Measurements from ENCODE around the gene LIMS3. TPM values are rescaled to one million over a fixed set of nuclear protein-coding genes. Genes with fewer than 3 reads are reported as not detected.
"Not testable (repeated sequence)": the region's sequence is repeated elsewhere in the genome, so short reads cannot be mapped to it uniquely, and the experiment has no call there.

LIMS3 gene, protein sequence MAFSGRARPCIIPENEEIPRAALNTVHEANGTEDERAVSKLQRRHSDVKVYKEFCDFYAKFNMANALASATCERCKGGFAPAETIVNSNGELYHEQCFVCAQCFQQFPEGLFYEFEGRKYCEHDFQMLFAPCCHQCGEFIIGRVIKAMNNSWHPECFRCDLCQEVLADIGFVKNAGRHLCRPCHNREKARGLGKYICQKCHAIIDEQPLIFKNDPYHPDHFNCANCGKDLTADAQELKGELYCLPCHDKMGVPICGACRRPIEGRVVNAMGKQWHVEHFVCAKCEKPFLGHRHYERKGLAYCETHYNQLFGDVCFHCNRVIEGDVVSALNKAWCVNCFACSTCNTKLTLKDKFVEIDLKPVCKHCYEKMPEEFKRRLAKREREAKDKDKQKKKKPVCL
- total RNA-seq: 1 to 10 TPM; 1.4 to 1.6 TPM
- polyA plus RNA-seq (2013, experiment 1 of 2): not detected
- 0.29 TPM for polyA plus RNA-seq (2013, experiment 2 of 2)
- long read RNA-seq, experiment 1: 0 reads
- long read RNA-seq, experiment 2: 0 reads
- long read RNA-seq, experiment 3: 0 reads
- long read RNA-seq, experiment 4: 0 reads

DNA sequence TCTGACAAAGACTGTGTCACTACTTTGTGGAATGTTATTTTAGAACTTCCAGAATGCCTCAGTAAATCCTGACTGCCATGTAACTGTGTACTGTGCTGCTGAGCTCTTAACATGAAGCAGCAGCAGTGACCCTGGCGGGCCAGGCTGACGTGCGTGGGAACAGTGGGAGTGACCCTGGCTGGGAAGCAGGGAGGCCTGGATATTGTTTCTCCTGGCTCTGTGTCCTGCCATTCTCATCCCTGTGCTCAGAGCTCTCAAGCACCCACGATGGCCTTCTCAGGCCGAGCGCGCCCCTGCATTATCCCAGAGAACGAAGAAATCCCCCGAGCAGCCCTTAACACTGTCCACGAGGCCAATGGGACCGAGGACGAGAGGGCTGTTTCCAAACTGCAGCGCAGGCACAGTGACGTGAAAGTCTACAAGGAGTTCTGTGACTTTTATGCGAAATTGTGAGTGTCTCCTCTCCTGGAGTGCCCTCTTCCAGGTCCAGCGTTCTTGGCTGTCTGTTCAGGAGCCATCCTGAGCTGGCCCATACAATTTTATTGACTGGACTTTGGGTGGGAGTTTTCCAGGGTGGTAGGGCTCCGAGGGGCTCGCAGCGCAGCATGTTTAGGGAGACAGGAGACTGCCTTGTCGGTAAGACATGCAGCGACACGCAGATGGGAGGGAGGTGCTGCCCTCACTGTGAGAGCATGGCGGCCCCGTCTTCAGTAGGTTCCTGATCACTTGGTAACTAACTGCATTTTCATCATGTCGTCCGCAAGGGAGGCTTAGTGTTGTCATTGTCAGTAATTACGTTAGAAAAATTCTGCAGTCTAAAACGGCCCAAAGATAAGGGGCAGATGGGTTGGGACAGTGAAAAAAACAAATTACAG, at the start of gene LIMS3:
LIMS3 (plus strand) TSS at position 227 of the 875 bp plus-strand sequence; CDS start at position 268, 41 bp downstream.
- not testable (repeated sequence) for H3K4me1 ChIP-seq (ENCODE audit: control insufficient read depth, insufficient read depth, low read length); H3K4me1 Mint-ChIP-seq; H3K9ac ChIP-seq (ENCODE audit: extremely low read depth, low read length, poor library complexity, severe bottlenecking); H3K9me3 ChIP-seq (ENCODE audit: control insufficient read depth, low read length); H3K27me3 ChIP-seq (ENCODE audit: control insufficient read depth, insufficient read depth, low read length, poor library complexity, severe bottlenecking); H3K9me3 Mint-ChIP-seq; H3K36me3 Mint-ChIP-seq (ENCODE audit: low read depth); H3K27ac Mint-ChIP-seq; H3K27ac ChIP-seq (ENCODE audit: low read depth, low read length); DNase-seq; H3K36me3 ChIP-seq (ENCODE audit: control insufficient read depth, insufficient read depth, low read length); H3K4me3 Mint-ChIP-seq; H3K4me3 ChIP-seq (ENCODE audit: low read length); H3K27me3 Mint-ChIP-seq (ENCODE audit: insufficient read depth)
- WGBS, 2 experiments (ENCODE audit: insufficient coverage in 1 of 2, insufficient read length in 1 of 2): no CpG with 5 or more reads among the region's 28 CpGs

DNA sequence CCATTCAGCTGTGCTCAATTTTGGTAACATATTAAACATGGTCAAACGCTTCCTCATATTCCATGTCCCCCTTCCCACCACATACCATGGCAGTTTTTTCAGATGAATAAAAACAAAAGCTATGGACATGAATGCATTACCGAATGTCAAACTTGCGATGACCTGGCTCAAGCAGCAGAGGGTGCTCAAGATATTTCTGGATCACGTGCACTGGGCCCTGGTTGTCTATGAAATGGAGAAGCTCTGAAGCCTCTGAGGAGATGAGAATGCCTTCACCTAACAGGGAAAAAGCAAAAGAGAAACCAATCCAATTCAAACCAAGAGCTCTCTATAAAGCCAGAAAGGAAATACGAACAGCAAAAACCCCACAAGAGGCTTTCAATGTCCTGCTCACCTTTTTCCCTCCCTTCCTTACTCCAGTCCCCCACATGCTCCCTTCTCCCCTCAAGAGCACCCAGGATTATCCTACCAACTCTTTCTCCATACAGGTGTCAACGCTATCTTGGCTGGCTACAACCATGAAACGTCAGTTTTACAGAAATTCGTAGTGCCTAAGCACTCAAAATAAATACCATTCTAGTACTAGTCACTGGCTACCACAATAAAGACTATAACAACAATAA, 27.2 kb upstream of the LIMS3 start:
- H3K4me1 Mint-ChIP-seq; H3K4me3 ChIP-seq (ENCODE audit: low read length); H3K4me3 Mint-ChIP-seq; H3K27ac ChIP-seq (ENCODE audit: low read depth, low read length); H3K36me3 ChIP-seq (ENCODE audit: control insufficient read depth, insufficient read depth, low read length); DNase-seq; H3K9me3 Mint-ChIP-seq; H3K36me3 Mint-ChIP-seq (ENCODE audit: low read depth); H3K27ac Mint-ChIP-seq; H3K4me1 ChIP-seq (ENCODE audit: control insufficient read depth, insufficient read depth, low read length); H3K27me3 ChIP-seq (ENCODE audit: control insufficient read depth, insufficient read depth, low read length, poor library complexity, severe bottlenecking); H3K9ac ChIP-seq (ENCODE audit: extremely low read depth, low read length, poor library complexity, severe bottlenecking); H3K9me3 ChIP-seq (ENCODE audit: control insufficient read depth, low read length); H3K27me3 Mint-ChIP-seq (ENCODE audit: insufficient read depth): not testable (repeated sequence)
- WGBS, 2 experiments (ENCODE audit: insufficient coverage in 1 of 2, insufficient read length in 1 of 2): no CpG with 5 or more reads among the region's 8 CpGs

DNA sequence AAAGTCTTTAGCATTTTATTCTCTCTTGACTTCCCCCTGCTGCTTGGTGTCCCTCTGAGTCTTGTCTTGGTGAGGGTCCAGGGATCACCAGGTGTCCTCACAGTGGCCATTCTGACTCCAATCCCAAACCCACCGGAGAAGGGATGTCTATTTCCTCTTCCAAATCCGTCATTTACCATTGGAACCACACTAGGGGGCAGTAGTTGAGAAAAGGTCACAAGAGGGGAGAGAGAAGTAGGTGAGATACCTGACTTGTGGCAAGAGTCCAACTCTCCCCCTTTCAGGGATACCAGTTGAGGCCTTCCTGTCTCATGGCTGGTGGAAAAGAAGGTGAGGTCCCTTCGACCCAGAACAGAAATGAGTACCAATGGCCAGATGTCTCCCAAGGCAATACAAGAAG, 21.9 kb upstream of the LIMS3 start:
- not testable (repeated sequence) for H3K4me3 Mint-ChIP-seq; H3K36me3 Mint-ChIP-seq (ENCODE audit: low read depth); DNase-seq; H3K9me3 Mint-ChIP-seq; H3K4me3 ChIP-seq (ENCODE audit: low read length); H3K27ac Mint-ChIP-seq; H3K9me3 ChIP-seq (ENCODE audit: control insufficient read depth, low read length); H3K36me3 ChIP-seq (ENCODE audit: control insufficient read depth, insufficient read depth, low read length); H3K4me1 ChIP-seq (ENCODE audit: control insufficient read depth, insufficient read depth, low read length); H3K9ac ChIP-seq (ENCODE audit: extremely low read depth, low read length, poor library complexity, severe bottlenecking); H3K27ac ChIP-seq (ENCODE audit: low read depth, low read length); H3K27me3 Mint-ChIP-seq (ENCODE audit: insufficient read depth); H3K4me1 Mint-ChIP-seq; H3K27me3 ChIP-seq (ENCODE audit: control insufficient read depth, insufficient read depth, low read length, poor library complexity, severe bottlenecking)
- WGBS, 2 experiments (ENCODE audit: insufficient coverage in 1 of 2, insufficient read length in 1 of 2): no CpG with 5 or more reads among the region's 3 CpGs

DNA sequence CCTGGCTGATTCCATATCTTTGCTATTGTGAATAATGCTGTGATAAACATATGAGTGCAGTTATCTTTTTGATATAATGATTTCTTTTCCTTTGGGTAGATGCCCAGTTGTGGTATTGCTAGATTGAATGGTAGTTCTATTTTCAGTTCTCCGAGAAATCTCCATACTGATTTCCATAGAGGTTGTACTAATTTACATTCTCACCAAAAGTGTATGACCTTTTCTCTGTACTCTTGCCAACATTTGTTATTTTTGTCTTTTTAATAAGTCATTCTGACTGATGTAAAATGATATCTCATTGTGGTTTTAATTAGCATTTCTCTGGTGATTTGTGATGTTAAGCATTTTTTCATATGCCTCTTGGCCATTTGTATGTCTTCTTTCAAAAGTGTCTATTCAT, 16.4 kb upstream of the LIMS3 start:
- not testable (repeated sequence) for H3K4me3 Mint-ChIP-seq; H3K9ac ChIP-seq (ENCODE audit: extremely low read depth, low read length, poor library complexity, severe bottlenecking); H3K4me1 ChIP-seq (ENCODE audit: control insufficient read depth, insufficient read depth, low read length); DNase-seq; H3K4me1 Mint-ChIP-seq; H3K27me3 Mint-ChIP-seq (ENCODE audit: insufficient read depth); H3K27me3 ChIP-seq (ENCODE audit: control insufficient read depth, insufficient read depth, low read length, poor library complexity, severe bottlenecking); H3K27ac ChIP-seq (ENCODE audit: low read depth, low read length); H3K9me3 ChIP-seq (ENCODE audit: control insufficient read depth, low read length); H3K36me3 ChIP-seq (ENCODE audit: control insufficient read depth, insufficient read depth, low read length); H3K27ac Mint-ChIP-seq; H3K36me3 Mint-ChIP-seq (ENCODE audit: low read depth); H3K9me3 Mint-ChIP-seq; H3K4me3 ChIP-seq (ENCODE audit: low read length)
- WGBS, 2 experiments (ENCODE audit: insufficient coverage in 1 of 2, insufficient read length in 1 of 2): no CpG with 5 or more reads among the region's 1 CpG

DNA sequence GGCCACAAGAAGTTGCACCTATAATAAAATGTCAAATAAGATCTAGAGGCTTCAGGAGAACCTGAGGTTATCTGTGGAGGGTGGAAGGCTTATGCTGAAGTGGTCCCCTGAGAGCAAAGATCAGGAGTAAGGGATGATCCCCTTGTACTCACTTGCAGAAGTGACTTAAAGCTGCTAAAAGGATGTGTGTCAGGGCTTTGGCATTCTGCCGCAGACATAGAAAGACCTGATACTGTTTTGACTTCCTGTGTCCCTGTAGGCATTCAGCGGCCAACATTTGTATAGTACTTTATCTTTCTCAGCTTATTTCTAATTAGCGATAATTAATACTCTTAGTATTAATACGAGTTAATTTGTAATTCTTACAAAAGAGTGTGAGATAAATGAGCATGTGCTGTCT, 10.1 kb upstream of the LIMS3 start:
- H3K36me3 Mint-ChIP-seq (ENCODE audit: low read depth); H3K4me3 ChIP-seq (ENCODE audit: low read length); H3K27ac Mint-ChIP-seq; DNase-seq; H3K27ac ChIP-seq (ENCODE audit: low read depth, low read length); H3K9ac ChIP-seq (ENCODE audit: extremely low read depth, low read length, poor library complexity, severe bottlenecking); H3K4me1 ChIP-seq (ENCODE audit: control insufficient read depth, insufficient read depth, low read length); H3K36me3 ChIP-seq (ENCODE audit: control insufficient read depth, insufficient read depth, low read length); H3K9me3 Mint-ChIP-seq; H3K4me1 Mint-ChIP-seq; H3K9me3 ChIP-seq (ENCODE audit: control insufficient read depth, low read length); H3K27me3 ChIP-seq (ENCODE audit: control insufficient read depth, insufficient read depth, low read length, poor library complexity, severe bottlenecking); H3K4me3 Mint-ChIP-seq; H3K27me3 Mint-ChIP-seq (ENCODE audit: insufficient read depth): not testable (repeated sequence)
- no CpG with 5 or more reads among the region's 4 CpGs for WGBS, 2 experiments (ENCODE audit: insufficient coverage in 1 of 2, insufficient read length in 1 of 2)

DNA sequence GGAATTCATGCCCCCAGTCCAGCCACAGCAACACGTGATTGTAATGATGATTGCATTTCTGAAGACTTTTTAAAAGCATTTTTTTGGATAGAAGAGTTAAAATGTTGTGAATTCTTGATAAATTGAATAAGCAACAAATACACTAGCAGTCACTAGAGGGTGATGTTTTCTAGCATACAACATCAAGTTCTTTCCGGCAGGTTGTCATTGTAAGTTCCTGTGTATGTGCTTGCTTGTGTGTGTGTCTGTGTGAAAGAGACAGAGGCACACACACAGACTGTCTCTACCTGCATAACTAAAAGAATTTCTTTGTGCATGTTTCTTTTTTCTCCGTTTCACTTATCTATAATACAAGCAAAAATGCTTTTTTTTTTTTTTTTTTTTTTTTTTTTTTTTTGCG, 8.6 kb upstream of the LIMS3 start:
- not testable (repeated sequence) for H3K36me3 ChIP-seq (ENCODE audit: control insufficient read depth, insufficient read depth, low read length); H3K36me3 Mint-ChIP-seq (ENCODE audit: low read depth); H3K9me3 ChIP-seq (ENCODE audit: control insufficient read depth, low read length); H3K27me3 Mint-ChIP-seq (ENCODE audit: insufficient read depth); H3K9me3 Mint-ChIP-seq; H3K4me3 Mint-ChIP-seq; DNase-seq; H3K9ac ChIP-seq (ENCODE audit: extremely low read depth, low read length, poor library complexity, severe bottlenecking); H3K4me1 ChIP-seq (ENCODE audit: control insufficient read depth, insufficient read depth, low read length); H3K27ac Mint-ChIP-seq; H3K4me3 ChIP-seq (ENCODE audit: low read length); H3K27ac ChIP-seq (ENCODE audit: low read depth, low read length); H3K4me1 Mint-ChIP-seq; H3K27me3 ChIP-seq (ENCODE audit: control insufficient read depth, insufficient read depth, low read length, poor library complexity, severe bottlenecking)
- no CpG with 5 or more reads among the region's 4 CpGs for WGBS, 2 experiments (ENCODE audit: insufficient coverage in 1 of 2, insufficient read length in 1 of 2)

All from endodermal cell (in vitro differentiated cells).